NCI-H2081 (cell line): ENCODE data around the gene USP34.
"Not testable (repeated sequence)": the region's sequence is repeated elsewhere in the genome, so short reads cannot be mapped to it uniquely, and the experiment has no call there.

Source experiments
- DNase-seq, 2 experiments: peaks; one replicate each; lab custom pipeline; 2025; lab: John Stamatoyannopoulos, UW

Gene USP34

DNA sequence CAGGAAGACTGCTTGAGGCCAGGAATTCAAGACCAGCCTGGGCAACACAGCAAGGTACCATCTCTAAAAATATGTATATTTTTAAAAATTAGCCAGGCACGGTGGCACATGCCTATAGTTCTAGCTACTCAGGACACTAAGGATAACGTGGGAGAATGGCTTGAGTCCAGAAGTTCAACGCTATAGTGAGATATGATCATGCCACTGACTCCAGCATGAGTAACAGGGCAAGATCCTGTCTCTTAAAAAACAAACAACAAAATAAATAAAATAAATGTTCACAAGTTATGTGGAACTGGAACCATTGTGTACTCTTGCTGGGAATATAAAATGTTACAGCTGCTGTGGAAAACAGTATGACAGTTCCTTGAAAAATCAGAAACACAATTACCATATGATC lies 47.2 kb downstream of the USP34 start:
- no peak for DNase-seq

DNA sequence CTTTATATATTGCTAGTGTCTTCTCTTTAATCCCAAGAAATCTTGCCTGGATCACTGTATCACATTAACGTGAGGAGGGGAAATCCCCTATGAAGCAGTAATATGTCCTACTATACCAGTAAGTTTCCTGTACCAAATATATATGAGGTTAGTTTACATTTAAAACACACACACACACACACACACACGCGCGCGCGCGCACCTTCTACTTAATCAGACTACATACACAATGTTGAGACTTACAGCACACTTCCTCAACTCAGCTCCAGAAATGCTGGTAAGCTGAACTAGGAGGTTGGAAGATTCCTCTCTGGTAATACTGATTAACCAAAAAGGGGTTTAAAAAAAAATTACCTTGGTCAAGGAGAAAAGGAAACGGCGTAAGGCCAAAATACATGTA lies 49.3 kb downstream of the USP34 start:
- no peak for DNase-seq

DNA sequence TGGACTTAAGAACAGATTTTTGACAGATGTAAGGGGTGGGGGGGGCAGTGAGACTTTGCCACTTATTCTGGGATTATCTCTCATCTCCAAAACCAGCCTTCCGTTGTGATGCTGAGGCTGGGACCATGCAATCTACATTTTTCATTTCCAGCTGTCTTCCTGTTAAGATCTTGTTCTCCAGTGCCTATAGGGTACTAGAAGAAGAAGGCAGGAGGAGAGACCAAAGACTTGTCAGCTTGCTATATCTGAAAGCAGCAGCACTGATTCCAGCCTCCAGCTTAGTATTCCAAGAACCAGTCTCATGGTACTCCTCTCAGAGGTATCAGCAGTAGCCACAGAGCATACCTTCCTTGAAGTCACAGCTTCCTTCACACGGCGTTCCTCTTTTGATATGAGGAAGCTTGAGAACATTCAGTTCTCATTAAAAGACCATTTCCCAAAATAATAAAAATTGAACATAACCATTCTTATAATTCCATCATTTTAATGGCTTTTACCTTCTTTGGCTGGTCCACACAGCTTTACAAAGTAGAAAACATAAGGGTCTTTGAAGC lies 49.8 kb downstream of the USP34 start:
- DNase-seq: no peak

DNA sequence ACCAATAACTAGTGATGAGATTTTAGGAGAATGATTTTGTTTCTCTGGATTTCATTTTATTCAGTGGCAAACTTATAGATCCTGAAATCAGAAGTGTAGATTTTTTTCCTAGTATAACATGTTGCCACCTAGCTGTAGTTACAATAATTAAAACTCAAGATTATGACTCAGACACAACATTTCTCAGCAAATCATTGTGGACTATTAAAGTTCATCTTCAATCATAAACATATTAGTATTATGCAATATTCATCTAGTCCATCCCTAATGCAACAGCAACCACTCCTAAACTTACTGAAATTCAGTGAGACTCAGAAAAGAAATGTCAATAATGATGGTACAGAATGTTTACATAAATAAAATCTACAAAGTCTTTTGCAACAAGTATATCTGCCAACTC lies 51.3 kb downstream of the USP34 start:
- DNase-seq: no peak

DNA sequence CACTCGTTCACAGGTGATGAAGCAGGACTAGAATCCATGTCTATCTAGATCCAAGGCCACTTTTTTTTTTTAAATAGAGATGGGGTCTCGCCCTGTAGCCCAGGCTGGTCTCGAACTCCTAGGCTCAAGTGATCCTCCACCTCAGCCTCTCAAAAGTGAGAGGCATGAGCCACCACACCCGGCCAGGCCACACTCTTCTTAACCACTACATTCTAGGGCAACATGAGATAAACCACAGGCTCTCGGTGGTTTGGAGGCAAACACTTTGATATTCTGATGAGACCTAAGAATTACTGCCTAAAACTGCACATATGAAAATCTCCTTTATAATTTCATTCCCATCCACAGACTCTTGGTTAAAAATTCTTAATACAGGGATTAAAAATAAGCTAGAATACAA lies 51.8 kb downstream of the USP34 start:
- DNase-seq: no peak

DNA sequence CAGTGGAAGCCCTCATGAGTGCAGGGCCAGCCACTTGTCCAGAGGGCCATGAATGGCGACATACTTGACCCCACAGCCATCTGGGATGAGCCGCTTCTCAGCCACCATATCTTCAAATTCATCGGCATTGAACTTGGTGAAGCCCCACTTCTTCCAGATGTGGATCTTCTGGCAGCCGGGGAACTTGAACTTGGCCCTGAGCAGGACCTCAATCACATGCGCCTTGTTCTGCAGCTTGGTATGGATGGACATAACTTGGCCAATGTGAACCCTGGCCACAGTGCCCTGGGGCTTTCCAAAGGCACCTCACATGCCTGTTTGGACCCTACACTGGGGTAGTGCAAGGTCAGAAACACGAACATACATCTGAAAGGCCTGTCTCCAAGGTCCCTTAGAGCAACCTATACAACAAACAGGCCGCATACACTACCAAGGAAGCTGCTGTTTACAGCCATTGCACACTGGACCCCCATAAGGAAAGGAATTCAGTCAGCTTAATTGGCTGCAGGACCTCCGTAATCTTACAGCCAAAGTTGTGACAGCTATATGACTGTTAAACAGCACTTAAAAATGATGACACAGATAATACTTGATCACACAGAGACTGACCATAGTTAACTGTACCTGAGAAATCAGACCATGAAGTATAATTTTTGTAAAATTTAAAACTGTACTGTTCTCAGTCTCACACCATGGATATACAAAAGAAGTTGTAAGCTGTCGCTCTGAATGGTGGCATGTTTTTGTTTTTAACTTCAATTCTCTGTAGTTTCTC lies 53.8 kb downstream of the USP34 start:
- no peak for DNase-seq

DNA sequence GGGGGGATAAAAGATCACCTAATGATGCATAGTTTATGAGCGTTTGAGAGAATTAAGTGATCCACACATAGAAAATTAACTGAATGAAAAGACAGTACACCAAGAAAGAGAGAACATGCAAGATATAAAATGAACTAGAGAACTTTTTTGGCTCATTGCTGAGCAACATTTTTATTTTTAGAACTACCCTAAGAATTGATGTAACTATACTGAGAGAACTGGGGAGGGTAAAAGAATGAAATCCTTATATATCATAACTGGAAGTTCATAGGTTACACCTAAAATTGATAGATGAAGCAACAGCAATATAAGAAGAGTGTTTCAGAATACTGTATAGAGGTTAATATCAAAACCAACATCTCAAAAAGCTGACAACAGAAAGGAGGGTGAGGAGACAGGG lies 55.6 kb downstream of the USP34 start:
- no peak for DNase-seq

DNA sequence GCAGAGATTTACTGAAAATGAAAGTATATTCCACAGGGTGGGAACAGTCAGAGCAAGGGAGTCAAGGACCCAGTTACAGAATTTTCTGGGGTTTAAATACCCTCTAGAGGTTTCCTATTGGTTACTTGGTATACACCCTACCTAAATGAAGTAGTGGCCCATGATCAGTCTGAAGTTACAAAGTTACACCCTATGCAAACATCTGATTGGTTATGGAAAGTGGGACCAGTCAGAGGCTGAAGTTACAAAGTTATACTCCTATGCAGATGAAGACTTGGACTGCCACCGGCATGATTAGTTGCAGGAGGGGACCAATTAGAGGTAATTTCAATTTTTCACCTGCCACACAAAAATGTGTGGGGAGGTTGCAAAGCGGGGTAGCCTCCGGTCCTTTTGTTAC lies 56.2 kb downstream of the USP34 start:
- no peak for DNase-seq

DNA sequence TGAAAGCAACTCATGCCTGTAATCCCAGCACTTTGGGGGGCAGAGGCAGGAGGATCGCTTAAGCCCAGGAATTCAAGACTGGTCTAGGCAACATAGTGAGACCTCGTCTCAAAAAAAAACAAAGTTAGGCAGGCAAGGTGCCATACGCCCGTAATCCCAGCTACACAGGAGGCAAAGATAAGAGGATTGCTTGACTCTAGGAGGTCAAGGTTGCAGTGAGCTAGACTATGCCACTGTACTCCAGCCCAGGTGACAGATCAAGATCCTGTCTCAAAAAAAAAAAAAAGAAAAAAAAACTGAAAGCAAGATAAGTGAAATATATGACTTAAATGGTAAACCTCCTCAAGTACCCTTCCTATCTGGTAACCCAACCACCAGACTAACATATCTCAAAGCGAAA lies 59.8 kb downstream of the USP34 start:
- no peak for DNase-seq

DNA sequence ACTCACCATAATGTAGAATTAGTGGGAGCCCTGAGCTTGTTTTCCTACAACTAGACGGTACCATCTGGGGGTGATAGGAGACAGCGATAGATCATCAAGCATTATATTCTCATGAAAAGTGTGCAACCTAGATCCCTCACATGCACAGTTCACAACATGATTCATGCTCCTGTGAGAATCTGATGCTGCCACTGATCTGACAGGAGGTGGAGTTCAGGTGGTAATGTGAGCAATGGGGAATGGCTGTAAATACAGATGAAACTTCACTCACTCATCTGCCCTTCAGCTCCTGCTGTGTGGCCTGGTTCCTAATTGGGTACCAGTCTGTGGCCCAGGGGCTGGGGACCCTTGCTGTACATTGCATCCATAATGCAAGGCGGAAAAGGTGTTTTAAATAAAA lies 60.7 kb downstream of the USP34 start:
- no peak for DNase-seq

DNA sequence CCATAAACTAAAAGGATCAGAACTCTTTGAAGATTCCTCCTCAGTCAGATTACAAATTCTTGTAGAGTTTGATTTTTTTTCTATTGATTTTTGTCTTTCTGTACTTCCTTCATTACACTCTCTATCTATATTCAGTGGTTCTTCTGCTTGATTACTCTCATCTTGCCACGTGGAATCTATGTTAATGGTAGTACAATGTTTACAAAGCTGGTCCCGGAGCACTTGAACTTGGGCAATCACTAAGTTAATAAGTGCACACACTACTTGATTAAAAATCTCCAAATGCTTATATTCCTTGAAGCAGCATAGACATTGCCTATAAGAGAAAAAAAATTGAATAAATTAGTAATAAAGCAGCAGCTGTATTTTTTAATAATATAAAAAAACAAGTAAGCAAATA lies 65.1 kb downstream of the USP34 start:
- DNase-seq: no peak

DNA sequence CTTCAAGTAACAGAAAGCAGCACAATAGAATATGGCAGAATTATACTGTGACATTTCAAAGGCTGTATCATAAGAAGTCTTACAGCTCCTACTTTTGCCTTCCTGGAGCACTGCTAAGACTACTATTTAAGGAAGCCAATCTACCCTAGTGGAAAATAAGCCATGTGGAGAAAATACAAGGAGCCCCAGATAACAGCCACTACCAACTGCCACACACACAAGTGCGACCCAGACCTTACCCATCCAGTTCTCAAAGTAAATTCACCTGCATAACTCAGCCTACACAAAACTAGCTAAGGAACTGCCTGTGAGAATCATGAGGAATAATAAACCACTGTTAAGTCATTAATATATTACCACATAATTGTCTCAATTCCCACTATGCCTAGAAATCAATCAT lies 66.4 kb downstream of the USP34 start:
- DNase-seq: no peak

DNA sequence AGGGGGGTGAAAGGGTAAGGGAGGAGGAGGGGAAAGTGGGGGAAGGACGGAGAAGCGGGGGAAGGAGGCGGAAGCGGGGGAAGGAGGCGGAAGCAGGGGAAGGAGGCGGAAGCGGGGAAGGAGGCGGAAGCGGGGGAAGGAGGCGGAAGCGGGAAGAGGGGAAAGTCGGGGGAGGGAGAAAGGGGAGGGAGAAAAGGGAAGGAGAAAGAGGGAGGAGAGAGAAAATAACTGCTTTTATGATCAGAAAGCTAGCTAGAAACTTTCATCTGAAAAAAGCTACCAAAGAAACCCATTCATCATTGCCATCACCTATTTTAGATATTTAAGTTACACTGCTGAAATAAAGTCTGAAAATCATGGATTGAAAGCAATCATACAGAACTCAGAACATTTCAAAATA lies 72.5 kb downstream of the USP34 start:
- no peak for DNase-seq

DNA sequence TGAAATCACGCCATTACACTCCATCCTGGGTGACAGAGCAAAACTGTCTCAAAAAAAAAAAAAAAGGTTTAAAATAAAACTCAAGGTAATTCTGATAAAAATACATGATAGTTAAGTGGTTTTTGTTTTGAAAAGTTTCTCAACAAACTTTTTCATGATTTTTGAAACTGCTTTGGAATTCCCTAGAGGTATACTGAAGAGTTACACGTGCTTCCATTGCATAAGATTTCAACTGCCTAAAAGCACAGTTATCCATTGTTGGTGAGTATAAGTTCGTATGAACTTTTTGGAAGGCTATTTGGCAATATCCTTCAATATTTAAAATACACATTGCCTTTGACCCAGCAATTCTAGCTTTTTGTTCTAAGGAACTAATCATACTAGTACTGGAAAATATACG lies 74.9 kb downstream of the USP34 start:
- DNase-seq: no peak

DNA sequence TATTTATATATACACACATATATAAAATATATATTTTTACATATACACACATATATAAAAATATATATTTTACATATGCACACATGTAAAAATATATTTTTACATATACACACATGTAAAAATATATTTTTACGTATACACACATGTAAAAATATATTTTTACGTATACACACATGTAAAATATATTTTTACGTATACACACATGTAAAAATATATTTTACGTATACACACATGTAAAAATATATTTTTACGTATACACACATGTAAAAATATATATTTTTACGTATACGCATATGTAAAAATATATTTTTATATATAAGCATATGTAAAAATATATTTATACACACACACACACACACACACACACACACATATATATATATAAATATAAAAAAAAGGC lies 83.3 kb downstream of the USP34 start:
- not testable (repeated sequence) for DNase-seq

DNA sequence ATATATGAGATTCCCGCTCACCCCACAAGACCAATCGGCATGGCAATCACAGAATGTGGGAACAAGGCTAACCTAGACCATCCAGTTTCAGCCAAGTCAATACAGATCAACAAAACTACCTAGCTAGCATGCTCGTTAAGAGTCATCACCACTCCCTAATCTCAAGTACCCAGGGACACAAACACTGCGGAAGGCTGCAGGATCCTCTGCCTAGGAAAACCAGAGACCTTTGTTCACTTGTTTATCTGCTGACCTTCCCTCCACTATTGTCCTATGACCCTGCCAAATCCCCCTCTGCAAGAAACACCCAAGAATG lies 90.0 kb downstream of the USP34 start:
- DNase-seq: not testable (repeated sequence)

DNA sequence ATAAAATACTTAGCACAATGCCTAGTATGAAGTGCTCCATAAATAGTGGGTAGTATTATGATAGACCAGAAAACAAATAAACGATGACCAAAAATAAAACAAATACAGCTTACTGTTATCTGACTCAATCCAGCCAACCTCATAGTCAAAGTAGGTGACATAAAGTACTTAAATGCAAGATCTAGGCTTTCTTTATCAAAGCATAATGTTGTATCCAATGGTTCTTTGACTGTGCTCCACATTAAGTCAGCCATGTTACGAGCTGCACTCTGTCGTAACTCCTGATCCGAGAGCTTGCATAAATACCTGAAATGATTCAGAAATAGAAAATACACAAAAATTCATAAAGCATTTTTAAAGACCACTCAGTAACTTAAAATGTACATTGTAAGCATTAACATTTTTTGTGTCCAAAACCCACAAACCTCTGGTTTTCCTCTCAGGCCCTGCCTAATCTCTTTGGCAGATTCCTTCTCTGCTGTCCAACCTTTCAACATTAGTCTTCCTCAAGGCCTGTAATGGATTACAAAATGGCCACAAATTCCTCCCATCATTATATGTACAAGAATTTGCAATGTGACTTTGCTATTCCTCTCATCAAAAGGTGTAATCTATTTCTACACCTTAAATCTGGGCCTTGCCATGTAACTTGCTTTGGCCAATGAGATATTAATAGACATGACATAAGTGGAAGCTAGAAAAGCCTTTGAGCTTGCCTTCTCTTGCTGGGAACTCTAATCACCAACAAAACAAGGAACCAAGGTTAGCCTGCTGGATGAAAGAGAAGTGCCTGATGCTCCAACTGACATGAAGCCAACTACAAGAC lies 90.6 kb downstream of the USP34 start:
- no peak for DNase-seq

DNA sequence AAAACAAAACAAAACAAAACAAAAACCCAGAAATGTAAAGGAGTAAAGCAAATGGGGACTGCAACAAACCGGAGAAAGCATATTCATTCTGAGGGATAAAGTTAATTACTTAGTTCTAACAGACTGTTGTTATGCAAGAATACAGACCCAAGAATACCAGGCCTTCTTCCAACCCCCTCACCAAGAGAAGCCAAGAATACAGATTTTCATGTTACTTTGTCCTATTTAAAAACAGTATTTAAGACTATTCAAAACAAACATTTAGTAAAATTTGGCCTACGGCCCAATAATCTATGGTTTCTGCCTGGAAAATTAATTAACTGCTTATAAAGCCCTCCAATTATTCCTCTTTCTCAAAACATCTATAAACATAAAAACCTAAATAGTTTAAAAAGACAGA lies 91.4 kb downstream of the USP34 start:
- DNase-seq: no peak

DNA sequence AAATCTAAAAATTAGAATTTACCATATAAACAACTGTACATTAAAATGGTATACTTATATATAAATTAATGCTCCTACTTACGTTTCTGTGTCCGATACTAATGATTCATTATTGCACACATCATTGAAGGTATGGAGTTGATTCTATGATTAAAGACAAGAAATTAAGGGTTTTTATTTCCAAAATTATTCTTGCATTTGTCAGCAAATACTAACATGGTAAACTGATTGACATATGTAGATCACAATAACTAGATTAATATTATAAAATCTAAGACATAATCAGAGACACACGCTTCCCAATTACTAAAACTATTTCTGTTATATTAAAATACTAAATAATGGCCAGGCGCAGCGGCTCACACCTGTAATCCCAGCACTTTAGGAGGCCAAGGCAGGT lies 92.6 kb downstream of the USP34 start:
- no peak for DNase-seq

DNA sequence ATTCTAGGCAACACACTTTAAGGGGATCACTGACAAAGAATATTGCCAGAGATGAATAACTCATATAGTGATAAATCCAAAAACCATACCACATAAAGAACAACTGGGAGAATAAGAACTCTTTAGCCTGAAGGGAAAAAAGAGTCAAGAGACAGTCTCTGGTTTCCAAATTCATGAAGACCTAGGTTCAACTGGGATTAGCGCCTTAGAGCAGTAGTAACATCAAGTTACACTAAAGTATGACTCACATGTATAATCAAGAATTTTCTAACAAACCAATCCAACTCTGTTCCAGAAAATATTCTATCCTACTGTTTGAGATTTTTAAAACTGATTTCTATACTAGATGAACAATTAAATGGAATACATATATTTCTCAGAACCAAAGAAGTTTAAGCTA lies 93.8 kb downstream of the USP34 start:
- no peak for DNase-seq

DNA sequence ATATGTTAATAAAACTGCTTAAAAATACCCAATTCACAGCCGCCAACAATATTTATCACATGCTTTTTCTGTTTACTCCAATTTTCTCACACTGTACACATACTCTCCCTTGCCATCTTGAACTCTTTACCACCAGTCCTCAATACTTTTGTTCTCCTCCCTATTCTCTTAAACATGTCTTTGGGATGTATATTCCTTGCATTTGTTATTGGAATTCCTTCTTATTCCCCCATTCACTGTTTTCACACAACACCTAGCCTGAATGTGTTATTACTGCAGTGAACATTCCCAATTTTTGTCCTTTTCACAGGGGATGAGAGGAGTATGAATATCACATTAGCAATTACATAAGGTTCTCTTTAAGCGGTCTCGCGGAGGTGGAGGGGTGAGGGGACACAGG lies 94.7 kb downstream of the USP34 start:
- no peak for DNase-seq

DNA sequence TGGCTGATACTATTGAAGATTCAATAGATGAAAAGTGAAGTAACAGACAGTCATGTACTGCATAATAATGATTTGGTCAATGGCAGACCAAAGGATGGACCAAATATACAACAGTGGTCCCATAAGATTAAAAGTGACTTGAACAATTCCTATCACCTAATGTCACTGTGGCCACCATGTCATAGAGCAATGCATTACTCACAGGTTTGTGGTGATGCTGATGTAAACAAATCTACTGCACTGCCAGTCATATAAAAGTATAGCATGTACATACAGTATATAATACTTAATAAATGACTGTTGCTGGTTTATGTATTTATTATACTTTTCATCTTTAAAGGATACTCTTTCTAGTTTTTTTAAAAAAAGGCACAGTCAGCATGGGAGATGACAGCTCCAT lies 99.9 kb downstream of the USP34 start:
- DNase-seq: no peak
